Measurements from ENCODE around the gene MLF2.
A peak's percentile ranks its signal among the peaks of the same experiment; 100 is the strongest.
"Not testable (repeated sequence)": the region's sequence is repeated elsewhere in the genome, so short reads cannot be mapped to it uniquely, and the experiment has no call there.

The MLF2 gene

DNA sequence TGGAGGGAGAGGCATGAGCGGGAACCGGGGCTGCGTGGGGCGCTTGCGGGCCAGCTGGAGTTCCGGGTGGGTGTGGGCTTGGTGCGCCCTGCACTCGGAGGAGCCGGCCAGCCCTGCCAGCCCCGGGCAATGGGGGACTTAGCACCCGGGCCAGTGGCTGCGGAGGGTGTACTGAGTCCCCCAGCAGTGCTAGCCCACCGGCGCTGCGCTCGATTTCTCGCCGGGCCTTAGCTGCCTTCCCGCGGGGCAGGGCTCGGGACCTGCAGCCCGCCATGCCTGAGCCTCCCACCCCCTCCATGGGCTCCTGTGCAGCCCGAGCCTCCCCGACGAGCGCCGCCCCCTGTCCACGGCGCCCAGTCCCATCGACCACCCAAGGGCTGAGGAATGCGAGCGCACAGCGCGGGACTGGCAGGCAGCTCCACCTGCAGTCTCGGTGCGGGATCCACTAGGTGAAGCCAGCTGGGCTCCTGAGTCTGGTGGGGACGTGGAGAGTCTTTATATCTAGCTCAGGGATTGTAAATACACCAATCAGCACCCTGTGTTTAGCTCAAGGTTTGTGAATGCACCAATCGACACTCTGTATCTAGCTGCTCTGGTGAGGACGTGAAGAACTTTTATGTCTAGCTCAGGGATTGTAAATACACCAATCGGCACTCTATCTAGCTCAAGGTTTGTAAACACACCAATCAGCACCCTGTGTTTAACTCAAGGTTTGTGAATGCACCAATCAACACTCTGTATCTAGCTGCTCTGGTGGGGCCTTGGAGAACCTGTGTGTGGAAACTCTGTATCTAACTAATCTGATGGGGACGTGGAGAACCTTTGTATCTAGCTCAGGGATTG lies 36.7 kb downstream of the MLF2 start:
- H3K27ac ChIP-seq (ENCODE audit: low read length); H3K27me3 ChIP-seq (ENCODE audit: control insufficient read depth, insufficient read depth, low read length); H3K4me1 ChIP-seq (ENCODE audit: control insufficient read depth, low read depth, low read length); H3K9me3 ChIP-seq (ENCODE audit: control insufficient read depth, low read depth, low read length); H3K9ac ChIP-seq (ENCODE audit: low read length); H3K4me3 ChIP-seq (ENCODE audit: low read length); H3K36me3 ChIP-seq (ENCODE audit: control insufficient read depth, low read depth, low read length): not testable (repeated sequence)

DNA sequence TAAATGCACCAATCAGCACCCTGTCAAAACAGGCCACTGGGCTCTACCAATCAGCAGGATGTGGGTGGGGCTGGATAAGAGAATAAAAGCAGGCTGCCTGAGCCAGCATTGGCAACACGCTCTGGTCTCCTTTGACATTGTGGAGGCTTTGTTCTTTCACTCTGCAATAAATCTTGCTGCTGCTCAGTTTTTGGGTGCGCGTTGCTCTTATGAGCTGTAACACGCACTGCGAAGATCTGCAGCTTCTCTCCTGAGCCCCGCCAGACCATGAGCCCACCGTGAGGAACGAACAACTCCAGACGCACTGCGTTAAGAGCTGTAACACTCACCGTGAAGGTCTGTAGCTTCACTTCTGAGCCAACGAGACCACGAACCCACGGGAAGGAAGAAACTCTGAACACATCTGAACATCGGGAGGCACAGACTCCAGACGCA lies 44.0 kb downstream of the MLF2 start:
- Histone ChIP-seq H3K4me1 (ENCODE audit: control insufficient read depth, low read depth, low read length) (no peaks in the 10 kb centered on the region), H3K27ac (ENCODE audit: low read length) (no peak overlapping the region), H3K4me3 (ENCODE audit: low read length) (no peak overlapping the region), H3K9ac (ENCODE audit: low read length) (no peak overlapping the region), H3K27me3 (ENCODE audit: control insufficient read depth, insufficient read depth, low read length) (no peaks in the 10 kb centered on the region), H3K9me3 (ENCODE audit: control insufficient read depth, low read depth, low read length) (no peaks in the 10 kb centered on the region), H3K36me3 (ENCODE audit: control insufficient read depth, low read depth, low read length) (no peaks in the 10 kb centered on the region)

DNA sequence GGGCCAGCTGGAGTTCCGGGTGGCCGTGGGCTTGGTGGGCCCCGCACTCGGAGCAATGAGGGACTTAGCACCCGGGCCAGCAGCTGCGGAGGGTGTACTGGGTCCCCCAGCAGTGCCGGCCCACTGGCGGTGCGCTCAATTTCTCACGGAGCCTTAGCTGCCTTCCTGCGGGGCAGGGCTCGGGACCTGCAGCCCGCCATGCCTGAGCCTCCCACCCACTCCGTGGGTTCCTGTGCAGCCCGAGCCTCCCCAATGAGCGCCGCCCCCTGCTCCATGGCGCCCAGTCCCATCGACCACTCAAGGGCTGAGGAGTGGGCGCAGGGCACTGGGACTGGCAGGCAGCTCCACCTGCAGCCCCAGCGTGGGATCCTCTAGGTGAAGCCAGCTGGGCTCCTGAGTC lies 44.6 kb downstream of the MLF2 start:
- H3K4me3 ChIP-seq (ENCODE audit: low read length) = not testable (repeated sequence)

DNA sequence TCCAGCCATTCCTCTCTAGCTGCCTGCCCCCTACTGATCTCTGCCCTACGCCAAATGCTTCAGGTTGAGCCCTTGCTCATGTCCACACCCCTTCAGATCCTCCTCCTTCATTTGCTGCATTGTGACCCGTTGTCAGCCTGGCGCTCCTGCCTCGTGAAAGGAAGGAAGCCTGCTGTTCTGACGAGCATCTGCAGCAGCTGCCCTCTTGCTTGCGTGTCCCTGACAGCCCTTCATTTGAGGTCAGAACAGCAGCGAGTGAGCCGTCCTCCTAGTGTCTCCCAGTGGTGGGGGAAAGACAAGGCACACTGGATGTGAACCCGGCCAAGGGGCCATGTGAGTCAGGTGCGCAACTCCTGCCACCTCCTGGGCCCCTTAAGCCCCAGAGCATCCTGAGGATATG lies 49.3 kb downstream of the MLF2 start:
- H3K36me3 ChIP-seq (ENCODE audit: control insufficient read depth, low read depth, low read length) = no peaks in the 10 kb centered on the region

More for the DNA sequence above, 44.6 kb downstream of the MLF2 start:
- not testable (repeated sequence) for H3K4me1 ChIP-seq (ENCODE audit: control insufficient read depth, low read depth, low read length); H3K9me3 ChIP-seq (ENCODE audit: control insufficient read depth, low read depth, low read length); H3K27ac ChIP-seq (ENCODE audit: low read length); H3K36me3 ChIP-seq (ENCODE audit: control insufficient read depth, low read depth, low read length); H3K9ac ChIP-seq (ENCODE audit: low read length); H3K27me3 ChIP-seq (ENCODE audit: control insufficient read depth, insufficient read depth, low read length)

DNA sequence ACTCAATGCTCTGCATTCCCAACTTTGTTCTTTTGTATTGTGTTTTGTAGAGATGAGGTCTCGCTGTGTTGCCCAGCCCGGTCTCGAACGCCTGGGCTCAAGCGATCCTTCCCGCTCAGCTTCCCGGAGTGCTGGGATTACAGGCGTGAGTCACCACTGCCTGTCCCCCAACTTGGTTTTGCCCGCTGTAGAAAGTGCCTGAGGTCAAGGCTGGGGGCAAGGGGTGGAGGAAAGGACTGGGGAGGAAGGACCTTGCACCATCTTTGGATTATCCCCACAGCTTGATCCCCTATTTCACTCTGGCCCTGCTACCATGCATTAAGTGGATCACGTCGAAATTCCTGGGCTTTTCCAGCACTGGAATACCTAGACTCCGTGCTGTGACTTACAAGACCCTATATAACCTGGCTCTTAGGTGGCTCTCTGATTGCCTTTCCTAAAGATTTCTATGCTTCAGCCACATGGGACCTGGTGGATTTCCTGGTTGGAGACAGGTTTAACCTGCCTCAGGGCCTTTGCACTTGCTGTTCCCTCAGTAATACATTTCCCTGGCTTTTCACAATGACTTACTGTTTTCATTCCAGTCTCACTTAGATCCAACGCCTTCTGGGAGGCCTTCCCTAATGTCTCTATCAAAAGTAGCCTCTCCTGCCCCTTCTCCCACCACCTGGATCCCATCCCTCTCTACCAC lies 51.7 kb downstream of the MLF2 start:
- peak overlapping the region; percentile 54 for H3K4me3 ChIP-seq (ENCODE audit: low read length)
- H3K36me3 ChIP-seq (ENCODE audit: control insufficient read depth, low read depth, low read length) = no peaks in the 10 kb centered on the region
- peaks cover 37% of the 10 kb centered on the region for H3K27me3 ChIP-seq (ENCODE audit: control insufficient read depth, insufficient read depth, low read length)
- H3K27ac ChIP-seq (ENCODE audit: low read length) = no peak overlapping the region
- peaks cover 4% of the 10 kb centered on the region for H3K4me1 ChIP-seq (ENCODE audit: control insufficient read depth, low read depth, low read length)
- no peak overlapping the region for H3K9ac ChIP-seq (ENCODE audit: low read length)
- no peaks in the 10 kb centered on the region for H3K9me3 ChIP-seq (ENCODE audit: control insufficient read depth, low read depth, low read length)

More for the DNA sequence above, 49.3 kb downstream of the MLF2 start:
- H3K4me1 ChIP-seq (ENCODE audit: control insufficient read depth, low read depth, low read length) = peaks cover 4% of the 10 kb centered on the region
- H3K9ac ChIP-seq (ENCODE audit: low read length) = no peak overlapping the region
- H3K27ac ChIP-seq (ENCODE audit: low read length) = no peak overlapping the region
- peaks cover 35% of the 10 kb centered on the region for H3K27me3 ChIP-seq (ENCODE audit: control insufficient read depth, insufficient read depth, low read length)
- H3K4me3 ChIP-seq (ENCODE audit: low read length) = peak overlapping the region; percentile 29
- H3K9me3 ChIP-seq (ENCODE audit: control insufficient read depth, low read depth, low read length) = no peaks in the 10 kb centered on the region

DNA sequence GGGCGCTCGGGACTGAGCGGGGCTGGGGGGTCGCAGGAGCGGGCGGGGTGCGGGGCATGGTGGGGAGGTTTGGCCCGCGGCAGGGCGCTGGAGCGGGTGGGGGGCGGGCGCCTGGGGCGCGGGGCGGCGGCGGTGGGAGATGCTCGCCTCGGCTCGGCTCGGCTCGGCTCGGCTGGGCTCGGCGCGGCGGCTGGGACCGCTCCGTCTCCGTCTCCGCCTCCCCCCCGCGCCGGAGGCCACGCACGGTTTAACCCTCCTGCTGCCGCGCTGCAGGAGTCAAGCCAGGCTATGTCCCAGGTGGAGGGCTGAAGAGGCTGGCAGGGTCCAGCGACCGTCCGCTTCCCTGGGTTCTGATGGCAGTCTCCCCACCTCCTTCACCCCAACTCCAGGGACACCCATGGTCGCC lies 52.3 kb downstream of the MLF2 start, which contains the start of gene PIANP:
TSS of gene PIANP (minus strand) at position 170 of the 406 bp plus-strand sequence. CDS start 2,754 bp downstream, outside the sequence.
- Histone ChIP-seq H3K4me1 (ENCODE audit: control insufficient read depth, low read depth, low read length) (peaks cover 4% of the 10 kb centered on the region), H3K27ac (ENCODE audit: low read length) (no peak within 1 kb of the TSS), H3K9me3 (ENCODE audit: control insufficient read depth, low read depth, low read length) (no peaks in the 10 kb centered on the region), H3K36me3 (ENCODE audit: control insufficient read depth, low read depth, low read length) (no peaks in the 10 kb centered on the region), H3K9ac (ENCODE audit: low read length) (no peak within 1 kb of the TSS), H3K4me3 (ENCODE audit: low read length) (peak within 1 kb of the TSS; percentile 69), H3K27me3 (ENCODE audit: control insufficient read depth, insufficient read depth, low read length) (peaks cover 37% of the 10 kb centered on the region)

DNA sequence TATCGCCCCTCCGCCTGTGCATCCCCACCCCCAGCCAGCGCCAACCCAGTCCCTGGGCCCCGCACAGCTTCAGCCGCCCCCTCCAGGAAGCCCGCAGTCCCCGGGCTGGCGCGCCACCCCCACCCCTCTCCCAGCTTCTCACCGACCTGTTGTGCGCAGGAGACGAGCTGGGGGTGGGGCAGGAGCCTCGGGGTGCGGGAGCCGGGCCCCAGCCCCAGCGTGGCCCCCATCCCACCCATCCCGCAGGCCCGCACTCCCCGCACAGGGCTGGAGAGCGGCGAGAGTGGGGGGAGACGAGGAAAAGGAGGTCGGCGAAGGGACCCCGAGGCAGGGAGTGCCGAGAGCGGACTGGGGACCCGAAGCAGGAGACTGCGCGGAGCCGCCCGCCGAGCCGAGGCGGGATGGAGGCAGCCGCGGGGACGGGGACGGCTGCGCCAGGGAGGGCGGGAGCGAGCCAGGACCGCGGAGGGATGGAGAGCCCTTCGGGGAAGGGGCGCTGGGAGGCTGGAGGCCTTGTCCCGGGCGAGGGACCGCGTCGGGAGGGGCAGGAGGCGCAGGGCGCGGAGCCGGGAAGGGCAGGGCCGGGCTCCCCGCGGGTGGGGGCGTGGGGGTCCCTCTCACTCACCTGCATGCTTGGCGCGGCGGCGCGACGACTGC lies 52.8 kb downstream of the MLF2 start:
- peaks cover 4% of the 10 kb centered on the region for H3K4me1 ChIP-seq (ENCODE audit: control insufficient read depth, low read depth, low read length)
- H3K4me3 ChIP-seq (ENCODE audit: low read length) = peak overlapping the region; percentile 69
- no peaks in the 10 kb centered on the region for H3K36me3 ChIP-seq (ENCODE audit: control insufficient read depth, low read depth, low read length)
- no peaks in the 10 kb centered on the region for H3K9me3 ChIP-seq (ENCODE audit: control insufficient read depth, low read depth, low read length)
- H3K9ac ChIP-seq (ENCODE audit: low read length) = no peak overlapping the region
- peaks cover 37% of the 10 kb centered on the region for H3K27me3 ChIP-seq (ENCODE audit: control insufficient read depth, insufficient read depth, low read length)
- H3K27ac ChIP-seq (ENCODE audit: low read length) = no peak overlapping the region

DNA sequence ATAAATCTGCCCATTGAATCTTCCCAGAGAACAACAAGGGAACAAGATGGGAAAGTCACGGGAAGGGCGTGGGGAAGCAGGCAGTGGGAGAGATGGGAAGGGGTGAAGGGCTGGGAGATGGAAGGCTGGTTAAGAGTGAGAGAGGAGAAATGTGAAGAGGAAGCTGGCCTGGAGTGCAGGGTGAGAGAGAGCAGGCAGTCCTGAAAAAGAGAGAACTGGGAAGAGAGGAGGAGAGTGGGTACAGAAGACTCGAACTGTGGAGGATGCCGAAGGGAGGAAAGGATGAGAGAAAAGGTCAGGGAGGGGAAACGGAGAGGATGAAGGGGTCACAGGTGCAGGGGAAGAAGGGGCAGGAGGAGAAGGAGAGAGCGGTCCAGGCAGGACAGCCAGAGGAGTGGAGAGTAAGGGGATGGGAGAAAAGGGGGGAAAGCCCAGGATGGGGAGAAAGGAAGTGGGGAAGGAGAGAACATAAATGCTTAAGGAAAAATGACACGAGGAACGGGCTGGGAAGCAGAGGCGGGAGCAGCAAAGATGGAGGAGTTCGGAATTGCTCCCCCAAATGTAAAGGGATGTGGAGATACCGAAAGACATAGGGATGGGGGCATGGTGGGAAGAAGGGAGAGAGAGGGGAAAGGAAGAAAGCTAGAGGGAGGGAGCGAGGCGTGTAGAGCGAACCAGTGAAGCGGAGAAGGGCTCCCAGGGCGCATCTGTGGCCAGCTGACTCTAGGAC lies 53.5 kb downstream of the MLF2 start:
- H3K36me3 ChIP-seq (ENCODE audit: control insufficient read depth, low read depth, low read length) = no peaks in the 10 kb centered on the region
- H3K27ac ChIP-seq (ENCODE audit: low read length) = no peak overlapping the region
- peaks cover 37% of the 10 kb centered on the region for H3K27me3 ChIP-seq (ENCODE audit: control insufficient read depth, insufficient read depth, low read length)
- H3K9ac ChIP-seq (ENCODE audit: low read length) = no peak overlapping the region
- peaks cover 4% of the 10 kb centered on the region for H3K4me1 ChIP-seq (ENCODE audit: control insufficient read depth, low read depth, low read length)
- H3K9me3 ChIP-seq (ENCODE audit: control insufficient read depth, low read depth, low read length) = no peaks in the 10 kb centered on the region
- H3K4me3 ChIP-seq (ENCODE audit: low read length) = peak overlapping the region; percentile 69

DNA sequence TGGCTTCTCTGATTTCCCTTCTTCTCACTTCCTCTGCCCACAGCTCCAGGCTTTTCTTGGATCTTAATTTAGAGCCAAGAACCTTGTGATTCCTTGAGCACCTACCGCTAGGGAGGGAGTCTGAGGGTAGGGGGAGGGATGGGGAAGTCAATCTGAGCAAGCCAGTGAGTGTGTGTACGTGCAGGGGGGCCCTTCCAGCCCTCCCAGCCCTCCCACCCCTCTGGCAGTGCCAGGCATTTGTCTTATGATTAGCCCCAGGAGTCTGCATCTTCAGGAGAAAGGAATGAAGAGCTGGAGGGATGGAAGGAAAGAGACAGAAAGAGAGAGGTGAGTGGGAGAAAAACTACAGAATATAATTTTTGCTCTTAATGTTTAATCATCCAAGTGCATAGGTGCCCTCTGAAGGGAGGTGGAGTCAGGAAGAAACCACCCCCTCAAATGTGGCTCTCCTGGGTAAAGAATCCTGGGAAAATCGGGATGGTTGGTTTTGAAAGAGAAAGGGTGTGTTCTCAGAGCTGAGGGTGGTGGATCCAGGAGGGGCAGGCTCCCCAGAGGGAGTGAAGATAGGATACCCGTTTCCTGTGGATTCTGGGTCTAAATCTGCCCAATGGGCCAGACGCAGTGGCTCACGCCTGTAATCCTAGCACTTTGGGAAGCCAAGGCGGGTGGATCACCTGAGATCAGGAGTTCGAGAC lies 54.4 kb downstream of the MLF2 start:
- H3K4me1 ChIP-seq (ENCODE audit: control insufficient read depth, low read depth, low read length) = peaks cover under 1% of the 10 kb centered on the region
- no peak overlapping the region for H3K27ac ChIP-seq (ENCODE audit: low read length)
- peaks cover 37% of the 10 kb centered on the region for H3K27me3 ChIP-seq (ENCODE audit: control insufficient read depth, insufficient read depth, low read length)
- H3K9me3 ChIP-seq (ENCODE audit: control insufficient read depth, low read depth, low read length) = no peaks in the 10 kb centered on the region
- H3K9ac ChIP-seq (ENCODE audit: low read length) = no peak overlapping the region
- H3K4me3 ChIP-seq (ENCODE audit: low read length) = no peak overlapping the region
- no peaks in the 10 kb centered on the region for H3K36me3 ChIP-seq (ENCODE audit: control insufficient read depth, low read depth, low read length)

Measured in iPS-18a (cell line).